ENCODE measurements around the gene CC2D2A.

Gene CC2D2A

DNA sequence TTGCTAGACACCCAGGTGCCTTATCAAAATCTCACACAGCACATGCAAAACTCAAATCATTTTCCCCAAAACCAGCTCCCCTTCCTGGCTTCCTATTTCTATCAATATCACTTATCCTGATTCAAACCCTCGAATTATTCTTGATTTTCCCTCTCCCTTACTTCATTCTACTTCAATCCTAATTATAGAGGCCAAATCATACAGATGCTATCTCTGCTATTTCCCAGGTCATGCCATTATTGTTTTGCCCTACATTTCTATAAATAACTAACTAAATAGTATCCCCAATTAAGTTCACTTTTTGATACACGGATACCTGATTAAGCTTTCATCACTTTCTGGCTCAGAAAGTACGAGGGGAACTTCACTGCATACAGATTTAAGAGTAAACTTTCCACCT lies 123.1 kb downstream of the CC2D2A start:
- TF ChIP-seq, protein P1, sequence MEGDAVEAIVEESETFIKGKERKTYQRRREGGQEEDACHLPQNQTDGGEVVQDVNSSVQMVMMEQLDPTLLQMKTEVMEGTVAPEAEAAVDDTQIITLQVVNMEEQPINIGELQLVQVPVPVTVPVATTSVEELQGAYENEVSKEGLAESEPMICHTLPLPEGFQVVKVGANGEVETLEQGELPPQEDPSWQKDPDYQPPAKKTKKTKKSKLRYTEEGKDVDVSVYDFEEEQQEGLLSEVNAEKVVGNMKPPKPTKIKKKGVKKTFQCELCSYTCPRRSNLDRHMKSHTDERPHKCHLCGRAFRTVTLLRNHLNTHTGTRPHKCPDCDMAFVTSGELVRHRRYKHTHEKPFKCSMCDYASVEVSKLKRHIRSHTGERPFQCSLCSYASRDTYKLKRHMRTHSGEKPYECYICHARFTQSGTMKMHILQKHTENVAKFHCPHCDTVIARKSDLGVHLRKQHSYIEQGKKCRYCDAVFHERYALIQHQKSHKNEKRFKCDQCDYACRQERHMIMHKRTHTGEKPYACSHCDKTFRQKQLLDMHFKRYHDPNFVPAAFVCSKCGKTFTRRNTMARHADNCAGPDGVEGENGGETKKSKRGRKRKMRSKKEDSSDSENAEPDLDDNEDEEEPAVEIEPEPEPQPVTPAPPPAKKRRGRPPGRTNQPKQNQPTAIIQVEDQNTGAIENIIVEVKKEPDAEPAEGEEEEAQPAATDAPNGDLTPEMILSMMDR (IDR thresholded peaks at IDR 0.05) = no peak
- Histone ChIP-seq H3K4me1 (ENCODE audit: control insufficient read depth in 1 of 2, insufficient read depth in 1 of 2, low read depth in 1 of 2, low read length in 1 of 2) (no peaks in the 10 kb centered on the region), H3K27ac (no peak overlapping the region), H3K4me3 (ENCODE audit: low read depth in 1 of 2, low read length in 1 of 2) (no peak overlapping the region), H3K27me3 (no peaks in the 10 kb centered on the region), H3K36me3 (peaks cover 37% of the 10 kb centered on the region), H3K9me3 (no peaks in the 10 kb centered on the region)

DNA sequence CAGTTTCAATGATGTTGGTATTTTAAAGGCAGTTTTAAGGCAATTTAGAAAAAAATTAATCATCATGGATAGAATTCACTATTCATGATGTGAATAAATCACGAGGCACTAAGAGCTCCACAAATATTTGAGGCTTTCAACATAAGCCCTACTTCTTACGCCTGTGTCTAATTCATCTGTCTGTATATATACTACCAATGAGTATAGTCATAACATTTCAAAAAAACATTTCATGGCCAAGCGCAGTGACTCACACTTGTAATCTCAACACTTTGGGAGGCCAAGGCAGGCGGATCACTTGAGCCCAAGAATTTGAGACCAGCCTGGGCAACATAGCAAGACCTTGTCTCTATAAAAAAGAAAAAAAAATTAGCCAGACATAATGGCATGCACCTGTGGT lies 129.0 kb downstream of the CC2D2A start:
- H3K27ac ChIP-seq = no peak overlapping the region
- H3K36me3 ChIP-seq = peaks cover 85% of the 10 kb centered on the region

DNA sequence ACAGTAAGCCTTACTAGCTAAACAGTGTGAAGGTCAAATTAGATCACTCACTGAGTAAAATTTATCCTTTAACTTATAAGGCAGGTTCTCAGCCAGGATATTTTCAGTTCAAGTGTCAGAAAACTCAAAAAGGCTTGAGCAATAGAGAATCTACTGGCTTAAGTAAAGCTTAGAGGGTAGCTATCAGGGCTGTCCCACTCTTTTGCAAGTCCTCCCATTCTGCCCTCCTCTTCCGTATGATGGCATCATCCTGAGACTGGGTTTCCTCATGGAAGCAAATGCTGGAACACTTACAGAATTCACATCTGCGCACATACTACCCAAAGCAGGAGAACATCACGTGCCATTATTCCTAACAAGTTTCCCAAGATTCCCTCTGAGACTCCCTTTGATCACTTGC lies 130.5 kb downstream of the CC2D2A start:
- Histone ChIP-seq H3K27me3 (no peaks in the 10 kb centered on the region), H3K27ac (no peak overlapping the region), H3K36me3 (peaks cover 86% of the 10 kb centered on the region), H3K4me1 (ENCODE audit: control insufficient read depth in 1 of 2, insufficient read depth in 1 of 2, low read depth in 1 of 2, low read length in 1 of 2) (no peaks in the 10 kb centered on the region), H3K4me3 (ENCODE audit: low read depth in 1 of 2, low read length in 1 of 2) (no peak overlapping the region), H3K9me3 (no peaks in the 10 kb centered on the region)
- TF ChIP-seq, protein P1 (IDR thresholded peaks at IDR 0.05) = no peak

More for the DNA sequence above, 129.0 kb downstream of the CC2D2A start:
- H3K27me3 ChIP-seq = no peaks in the 10 kb centered on the region
- no peak overlapping the region for H3K4me3 ChIP-seq (ENCODE audit: low read depth in 1 of 2, low read length in 1 of 2)
- no peaks in the 10 kb centered on the region for H3K4me1 ChIP-seq (ENCODE audit: control insufficient read depth in 1 of 2, insufficient read depth in 1 of 2, low read depth in 1 of 2, low read length in 1 of 2)
- TF ChIP-seq, protein P1 (IDR thresholded peaks at IDR 0.05) = no peak
- no peaks in the 10 kb centered on the region for H3K9me3 ChIP-seq

DNA sequence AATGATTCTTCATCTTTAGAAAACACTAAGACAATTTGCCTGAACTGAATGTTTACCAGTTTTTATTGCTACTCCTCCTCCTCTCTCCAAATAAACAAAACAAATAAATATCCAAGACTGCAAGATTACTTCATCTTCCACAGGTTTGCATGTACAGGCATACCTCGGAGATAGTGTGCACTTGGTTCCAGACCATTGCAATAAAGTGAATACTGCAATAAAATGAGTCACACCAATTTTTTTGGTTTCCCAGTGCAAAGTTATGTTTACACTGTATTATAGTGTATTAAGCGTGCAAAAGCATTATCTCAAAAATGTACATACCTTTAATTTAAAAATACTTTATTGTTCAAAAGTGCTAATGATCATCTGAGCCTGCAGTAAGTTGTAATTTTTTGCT lies 132.2 kb downstream of the CC2D2A start:
- no peaks in the 10 kb centered on the region for H3K27me3 ChIP-seq
- H3K4me1 ChIP-seq (ENCODE audit: control insufficient read depth in 1 of 2, insufficient read depth in 1 of 2, low read depth in 1 of 2, low read length in 1 of 2) = no peaks in the 10 kb centered on the region
- TF ChIP-seq, protein P1 (IDR thresholded peaks at IDR 0.05) = no peak
- no peak overlapping the region for H3K4me3 ChIP-seq (ENCODE audit: low read depth in 1 of 2, low read length in 1 of 2)
- H3K9me3 ChIP-seq = no peaks in the 10 kb centered on the region
- no peak overlapping the region for H3K27ac ChIP-seq
- H3K36me3 ChIP-seq = peaks cover 94% of the 10 kb centered on the region

DNA sequence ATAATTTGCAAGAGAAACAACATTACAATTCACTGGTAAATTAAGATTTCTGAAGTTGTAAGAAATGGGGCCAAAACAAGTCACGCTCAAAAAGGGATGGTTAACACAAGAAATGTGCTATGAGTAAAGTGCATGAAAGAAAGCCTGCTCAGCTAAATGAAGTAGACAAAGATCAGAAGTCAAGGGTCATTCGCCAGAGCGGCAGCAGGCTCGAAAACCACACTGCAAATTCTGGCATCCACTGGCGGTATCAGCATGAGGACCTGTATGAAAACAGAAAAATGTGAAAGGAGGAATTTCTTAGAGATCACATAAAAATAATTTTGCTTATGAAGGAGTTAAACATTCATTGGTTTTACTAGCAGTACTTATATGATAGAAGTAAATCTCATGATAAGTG lies 135.9 kb downstream of the CC2D2A start:
- Histone ChIP-seq H3K4me1 (ENCODE audit: control insufficient read depth in 1 of 2, insufficient read depth in 1 of 2, low read depth in 1 of 2, low read length in 1 of 2) (peaks cover 0 to 7% of the 10 kb centered on the region in 2 experiments), H3K4me3 (ENCODE audit: low read depth in 1 of 2, low read length in 1 of 2) (no peak overlapping the region), H3K27me3 (no peaks in the 10 kb centered on the region), H3K36me3 (peaks cover 98% of the 10 kb centered on the region), H3K9me3 (no peaks in the 10 kb centered on the region), H3K27ac (no peak overlapping the region)
- TF ChIP-seq, protein P1 (IDR thresholded peaks at IDR 0.05) = no peak

DNA sequence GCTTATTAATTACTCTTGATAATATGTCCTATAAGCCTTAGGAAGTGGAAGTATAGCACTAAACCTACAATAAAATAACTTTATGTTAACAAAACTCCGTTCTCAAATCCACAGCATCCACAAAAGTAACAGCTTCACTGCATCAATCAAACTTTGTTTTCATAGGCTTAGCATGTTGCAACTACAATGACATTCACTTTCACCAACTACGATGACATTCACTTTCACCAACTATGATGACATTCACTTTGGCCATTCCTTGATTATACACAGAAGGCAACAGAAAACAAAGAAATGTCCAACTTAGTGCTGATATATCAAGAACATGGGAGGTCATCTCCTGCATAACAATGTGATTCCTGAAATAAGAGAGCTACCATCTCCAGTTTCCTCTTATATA lies 141.2 kb downstream of the CC2D2A start:
- no peaks in the 10 kb centered on the region for H3K27me3 ChIP-seq
- peaks cover 3 to 18% of the 10 kb centered on the region in 2 experiments for H3K4me1 ChIP-seq (ENCODE audit: control insufficient read depth in 1 of 2, insufficient read depth in 1 of 2, low read depth in 1 of 2, low read length in 1 of 2)
- H3K27ac ChIP-seq = peak overlapping the region; percentile 47
- peaks cover 93% of the 10 kb centered on the region for H3K36me3 ChIP-seq
- no peak overlapping the region for H3K4me3 ChIP-seq (ENCODE audit: low read depth in 1 of 2, low read length in 1 of 2)
- no peaks in the 10 kb centered on the region for H3K9me3 ChIP-seq
- TF ChIP-seq, protein P1 (IDR thresholded peaks at IDR 0.05) = no peak

Data from neutrophil (primary cell).